ENCODE results near the gene MYL9. TPM values are rescaled to one million over a fixed set of nuclear protein-coding genes. Genes with fewer than 3 reads are reported as not detected.
"Not testable (repeated sequence)": the region's sequence is repeated elsewhere in the genome, so short reads cannot be mapped to it uniquely, and the experiment has no call there.

Gene MYL9
- total RNA-seq, 1 donor from 2014 or later, result 1,967 TPM

DNA sequence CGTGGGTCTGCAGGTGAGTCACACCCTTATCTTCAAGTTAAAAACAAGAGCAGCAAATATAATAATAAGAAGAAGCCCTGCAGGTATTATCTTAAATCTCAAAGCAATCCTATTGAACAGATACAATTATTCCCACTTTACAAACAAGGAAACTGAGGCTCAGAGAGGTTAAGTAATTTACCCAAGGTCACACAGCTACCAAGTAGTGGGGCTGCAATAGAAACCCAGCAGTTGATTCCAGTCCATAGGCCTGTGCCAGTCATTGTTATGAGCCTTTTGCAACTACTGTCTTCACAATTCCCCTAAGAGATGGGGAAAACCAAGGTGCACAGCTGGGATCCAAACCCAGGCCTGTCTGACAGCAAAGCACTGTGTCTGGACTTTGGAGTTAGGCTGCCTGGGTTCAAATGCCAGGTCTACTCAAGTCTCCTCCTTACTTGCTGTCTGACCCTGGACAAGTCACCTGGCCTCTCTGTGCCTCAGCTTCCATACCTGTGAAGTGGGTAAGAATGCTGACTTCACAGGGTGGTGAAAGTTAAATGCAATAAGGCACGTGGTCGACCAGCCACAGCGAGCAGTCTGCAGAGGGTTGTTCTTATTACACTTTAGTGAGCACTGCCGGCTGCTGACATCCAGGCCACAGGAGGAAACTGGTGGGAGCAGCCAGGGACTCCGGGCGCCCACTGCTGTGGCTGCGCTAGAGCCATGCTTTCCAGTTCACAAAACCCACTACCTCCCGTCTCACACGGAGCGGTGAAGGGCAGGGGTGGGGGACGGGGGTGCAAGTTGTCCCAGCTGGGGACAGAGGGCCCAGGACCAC lies 6.1 kb downstream of the MYL9 start:
- ATAC-seq (no peak), DNase-seq (no peak)
- intact Hi-C loops (cut with micrococcal nuclease), result no loop called here

DNA sequence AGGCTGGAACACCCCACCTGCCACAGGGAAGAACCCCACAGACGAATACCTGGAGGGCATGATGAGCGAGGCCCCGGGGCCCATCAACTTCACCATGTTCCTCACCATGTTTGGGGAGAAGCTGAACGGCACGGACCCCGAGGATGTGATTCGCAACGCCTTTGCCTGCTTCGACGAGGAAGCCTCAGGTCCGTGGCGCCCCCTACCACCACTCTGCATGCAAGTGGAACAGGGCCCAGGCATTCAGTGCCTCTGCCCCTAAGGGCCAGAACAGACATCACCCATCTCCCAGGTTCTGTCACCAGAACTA lies 6.6 kb downstream of the MYL9 start:
- intact Hi-C loops (cut with micrococcal nuclease), result no loop called here
- DNase-seq (peak; percentile 40), ATAC-seq (no peak)

DNA sequence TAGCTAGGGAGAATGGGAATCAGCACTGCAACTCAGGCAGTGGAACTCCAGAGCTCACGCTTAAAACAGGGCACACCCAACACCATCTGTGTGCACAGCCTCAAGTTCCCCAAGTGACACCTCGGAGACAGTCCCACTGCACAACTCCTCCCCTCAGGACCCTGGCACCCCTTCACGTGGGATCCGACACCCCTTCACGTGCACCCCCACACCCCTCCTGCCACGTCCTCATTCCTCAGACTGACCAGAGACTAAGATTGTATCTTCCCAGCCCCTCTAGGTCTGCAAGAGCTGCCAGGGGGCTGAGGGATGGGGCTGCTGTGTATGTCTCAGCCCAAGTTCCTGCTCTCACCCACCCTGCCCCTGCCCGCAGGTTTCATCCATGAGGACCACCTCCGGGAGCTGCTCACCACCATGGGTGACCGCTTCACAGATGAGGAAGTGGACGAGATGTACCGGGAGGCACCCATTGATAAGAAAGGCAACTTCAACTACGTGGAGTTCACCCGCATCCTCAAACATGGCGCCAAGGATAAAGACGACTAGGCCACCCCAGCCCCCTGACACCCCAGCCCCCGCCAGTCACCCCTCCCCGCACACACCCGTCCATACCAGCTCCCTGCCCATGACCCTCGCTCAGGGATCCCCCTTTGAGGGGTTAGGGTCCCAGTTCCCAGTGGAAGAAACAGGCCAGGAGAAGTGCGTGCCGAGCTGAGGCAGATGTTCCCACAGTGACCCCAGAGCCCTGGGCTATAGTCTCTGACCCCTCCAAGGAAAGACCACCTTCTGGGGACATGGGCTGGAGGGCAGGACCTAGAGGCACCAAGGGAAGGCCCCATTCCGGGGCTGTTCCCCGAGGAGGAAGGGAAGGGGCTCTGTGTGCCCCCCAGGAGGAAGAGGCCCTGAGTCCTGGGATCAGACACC lies 7.6 kb downstream of the MYL9 start:
- ATAC-seq (no peak), DNase-seq (no peak)
- intact Hi-C loops (cut with micrococcal nuclease), result no loop called here

DNA sequence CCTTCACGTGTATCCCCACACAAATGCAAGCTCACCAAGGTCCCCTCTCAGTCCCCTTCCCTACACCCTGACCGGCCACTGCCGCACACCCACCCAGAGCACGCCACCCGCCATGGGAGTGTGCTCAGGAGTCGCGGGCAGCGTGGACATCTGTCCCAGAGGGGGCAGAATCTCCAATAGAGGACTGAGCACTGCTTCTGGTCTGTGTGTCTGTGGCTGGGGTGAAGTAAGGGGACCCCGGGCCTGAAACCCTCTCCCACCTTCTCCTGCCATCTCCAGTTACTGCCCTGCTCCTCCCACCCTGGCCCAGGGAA lies 8.3 kb downstream of the MYL9 start:
- intact Hi-C loops (cut with micrococcal nuclease), result no loop called here
- peak; percentile 28 for ATAC-seq
- no peak for DNase-seq

DNA sequence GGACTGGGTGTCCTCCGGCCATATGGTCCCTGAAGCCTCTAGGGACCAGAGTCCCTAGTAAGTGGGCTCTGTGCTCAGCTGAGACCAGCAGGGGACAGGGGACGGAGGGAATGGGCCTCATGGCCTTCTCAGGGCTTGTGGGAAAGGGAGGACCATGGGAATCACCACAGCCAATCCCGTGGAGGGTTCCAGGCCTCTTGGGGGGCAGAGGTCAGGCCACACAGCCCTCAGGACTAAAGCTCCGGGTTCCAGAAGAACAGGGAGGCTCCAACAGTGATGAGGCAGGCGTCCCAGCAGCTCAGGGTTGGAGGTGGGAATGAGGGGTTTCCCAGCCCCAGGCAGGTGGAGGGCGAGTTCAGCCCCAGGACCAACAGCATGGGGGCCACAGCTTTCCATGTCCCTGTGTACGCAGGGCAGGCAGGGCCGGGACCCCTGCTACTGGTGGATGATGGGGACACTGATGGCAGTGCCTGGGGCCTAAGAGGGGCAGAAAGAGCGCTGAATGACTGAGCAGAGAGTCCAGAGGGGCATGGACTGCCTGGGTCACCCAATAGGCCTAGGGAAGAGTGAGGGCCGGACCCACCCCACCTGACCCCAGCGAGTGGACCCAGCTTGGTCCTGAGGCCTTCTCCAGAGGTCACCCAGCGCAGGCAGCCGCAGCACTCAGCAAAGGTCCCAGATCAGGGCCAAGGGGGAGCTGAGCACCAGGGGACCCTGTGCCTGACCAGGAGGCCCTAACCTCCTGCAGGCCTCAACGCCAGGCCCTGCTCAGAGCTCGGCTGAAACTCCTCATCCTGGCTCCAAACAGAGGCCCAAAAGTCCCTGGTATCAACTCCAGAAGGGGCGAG lies 8.8 kb downstream of the MYL9 start:
- peak; percentile 52 for ATAC-seq
- intact Hi-C loops (cut with micrococcal nuclease), result no loop called here
- peak; percentile 51 for DNase-seq

DNA sequence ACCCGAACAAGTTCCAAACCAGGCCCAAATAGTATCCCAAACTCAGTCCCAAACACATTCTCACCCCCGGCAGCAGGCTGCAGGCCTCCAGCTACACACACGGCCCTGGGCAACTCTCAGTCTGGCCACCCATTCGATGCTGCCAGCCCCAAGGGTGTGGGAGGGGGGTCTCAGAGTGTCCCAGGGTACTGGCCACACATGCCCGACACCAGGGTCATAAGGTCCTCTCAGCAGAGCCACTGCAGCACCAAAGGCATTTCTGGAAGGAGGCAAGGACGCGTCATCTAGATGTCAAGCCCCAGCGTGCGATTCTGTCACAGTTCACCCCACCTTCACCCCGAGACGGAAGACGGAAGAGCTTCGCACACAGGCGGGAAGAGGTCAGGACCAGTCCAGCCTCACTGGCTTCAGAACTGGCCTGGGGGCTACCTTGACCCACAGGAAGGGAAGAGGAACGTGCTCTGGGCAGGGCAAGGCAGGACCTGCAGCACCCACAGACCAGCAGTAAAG lies 9.5 kb downstream of the MYL9 start:
- ATAC-seq (peak; percentile 46), DNase-seq (peak; percentile 37)
- intact Hi-C loops (cut with micrococcal nuclease), result no loop called here

DNA sequence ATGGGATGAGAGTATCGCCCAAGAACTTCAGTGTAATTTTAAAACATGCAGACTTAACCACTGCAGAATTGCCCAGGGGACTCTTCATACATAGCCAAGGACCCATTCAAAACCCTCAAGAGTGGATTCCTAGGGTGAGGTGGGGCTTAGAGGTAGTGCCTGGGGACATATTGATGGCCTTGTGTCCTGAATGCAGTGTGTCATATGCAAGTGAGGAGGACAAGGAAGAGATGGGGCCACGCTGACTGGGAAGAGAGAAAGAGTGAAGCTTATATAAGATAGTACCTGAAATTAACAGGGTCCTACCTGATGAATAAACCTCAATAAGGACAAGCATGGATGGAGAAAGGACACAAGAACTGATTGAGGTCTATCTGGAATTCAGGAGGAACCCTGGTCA lies 13.9 kb downstream of the MYL9 start:
- ATAC-seq (no peak), DNase-seq (no peak)
- intact Hi-C loops (cut with micrococcal nuclease), result no loop called here

DNA sequence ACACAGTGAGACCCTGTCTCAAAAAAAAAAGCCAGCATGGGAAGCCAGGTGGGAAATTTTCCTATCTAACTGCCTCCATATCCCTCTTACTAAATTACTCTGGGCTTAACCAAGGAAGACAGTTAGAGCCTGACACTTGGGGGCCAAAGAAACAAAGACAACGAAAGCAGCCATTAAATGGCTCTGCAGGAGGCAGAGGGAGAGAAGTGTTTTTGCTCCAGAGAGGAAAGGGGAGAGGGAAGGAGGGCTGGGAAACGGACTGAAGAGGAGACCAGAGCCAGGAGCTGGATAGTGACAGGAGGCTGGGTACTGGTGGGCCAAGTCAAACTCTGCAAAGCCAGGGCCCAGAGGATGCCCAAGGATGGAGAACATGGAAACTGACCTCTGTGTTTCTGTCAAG lies 21.4 kb downstream of the MYL9 start:
- ATAC-seq (no peak), DNase-seq (no peak)
- intact Hi-C loops (cut with micrococcal nuclease), result no loop called here

DNA sequence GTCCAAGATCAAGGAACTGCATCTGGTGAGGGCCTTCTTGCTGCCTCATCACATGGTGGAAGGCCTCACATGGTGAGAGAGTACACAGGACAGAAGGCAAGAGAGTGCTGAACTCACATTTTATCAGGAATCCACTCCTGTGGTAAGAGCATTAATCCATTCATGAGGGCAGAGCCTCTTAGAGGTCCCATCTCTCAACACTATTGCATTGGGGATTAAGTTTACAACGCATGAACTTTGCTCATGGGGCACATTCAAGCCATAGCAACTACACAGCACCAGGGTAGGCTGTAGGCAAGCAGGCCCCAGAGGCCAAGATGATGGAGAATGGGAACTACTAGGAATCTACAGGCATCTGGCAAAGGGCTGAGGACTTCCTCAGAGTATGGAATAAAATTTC lies 22.1 kb downstream of the MYL9 start:
- intact Hi-C loops (cut with micrococcal nuclease), result no loop called here
- no peak for ATAC-seq
- DNase-seq, result no peak

DNA sequence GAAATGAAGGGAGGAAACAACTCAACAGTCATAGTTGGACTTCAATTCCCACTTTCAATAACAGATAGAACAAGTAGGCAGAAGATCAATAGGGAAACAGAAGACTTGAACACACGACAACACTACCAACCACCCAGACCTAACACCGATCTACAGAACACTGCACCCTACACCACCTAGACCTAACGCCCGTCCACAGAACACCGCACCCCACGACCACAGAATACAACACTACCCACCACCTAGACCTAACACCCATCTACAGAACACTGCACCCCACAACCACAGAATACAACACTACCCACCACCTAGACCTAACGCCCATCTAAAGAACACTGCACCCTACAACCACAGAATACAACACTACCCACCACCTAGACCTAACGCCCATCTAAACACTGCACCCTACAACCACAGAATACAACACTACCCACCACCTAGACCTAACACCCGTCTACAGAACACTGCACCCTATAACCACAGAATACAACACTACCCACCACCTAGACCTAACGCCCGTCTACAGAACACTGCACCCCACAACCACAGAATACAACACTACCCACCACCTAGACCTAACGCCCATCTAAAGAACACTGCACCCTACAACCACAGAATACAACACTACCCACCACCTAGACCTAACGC lies 22.9 kb downstream of the MYL9 start:
- DNase-seq; intact Hi-C loops (cut with micrococcal nuclease); ATAC-seq: not testable (repeated sequence)

DNA sequence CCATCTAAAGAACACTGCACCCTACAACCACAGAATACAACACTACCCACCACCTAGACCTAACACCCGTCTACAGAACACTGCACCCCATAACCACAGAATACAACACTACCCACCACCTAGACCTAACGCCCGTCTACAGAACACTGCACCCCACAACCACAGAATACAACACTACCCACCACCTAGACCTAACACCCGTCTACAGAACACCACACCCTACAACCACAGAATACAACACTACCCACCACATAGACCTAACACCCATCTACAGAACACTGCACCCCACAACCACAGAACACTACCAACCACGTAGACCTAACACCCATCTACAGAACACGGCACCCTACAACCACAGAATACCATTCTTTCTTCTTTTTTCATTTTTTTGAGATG lies 23.4 kb downstream of the MYL9 start:
- DNase-seq; ATAC-seq; intact Hi-C loops (cut with micrococcal nuclease): not testable (repeated sequence)

DNA sequence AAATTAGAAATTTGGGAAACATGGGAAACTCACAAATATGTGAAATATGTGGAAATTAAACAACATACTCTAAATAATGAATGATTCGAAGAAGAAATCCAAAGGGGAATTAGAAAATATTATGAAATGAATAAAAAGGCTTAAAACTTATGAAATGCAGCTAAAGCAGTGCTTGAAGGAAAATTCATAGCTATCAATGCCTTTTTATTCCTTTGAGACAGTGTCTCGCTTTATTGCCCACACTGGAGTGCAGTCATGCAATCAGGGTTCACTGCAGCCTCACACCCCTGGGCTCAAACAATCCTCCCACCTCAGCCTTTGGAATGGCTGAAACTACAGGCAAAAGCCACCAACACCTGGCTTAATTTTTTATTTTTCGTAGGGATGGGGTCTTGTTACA lies 24.2 kb downstream of the MYL9 start:
- intact Hi-C loops (cut with micrococcal nuclease), result no loop called here
- ATAC-seq (no peak), DNase-seq (no peak)

DNA sequence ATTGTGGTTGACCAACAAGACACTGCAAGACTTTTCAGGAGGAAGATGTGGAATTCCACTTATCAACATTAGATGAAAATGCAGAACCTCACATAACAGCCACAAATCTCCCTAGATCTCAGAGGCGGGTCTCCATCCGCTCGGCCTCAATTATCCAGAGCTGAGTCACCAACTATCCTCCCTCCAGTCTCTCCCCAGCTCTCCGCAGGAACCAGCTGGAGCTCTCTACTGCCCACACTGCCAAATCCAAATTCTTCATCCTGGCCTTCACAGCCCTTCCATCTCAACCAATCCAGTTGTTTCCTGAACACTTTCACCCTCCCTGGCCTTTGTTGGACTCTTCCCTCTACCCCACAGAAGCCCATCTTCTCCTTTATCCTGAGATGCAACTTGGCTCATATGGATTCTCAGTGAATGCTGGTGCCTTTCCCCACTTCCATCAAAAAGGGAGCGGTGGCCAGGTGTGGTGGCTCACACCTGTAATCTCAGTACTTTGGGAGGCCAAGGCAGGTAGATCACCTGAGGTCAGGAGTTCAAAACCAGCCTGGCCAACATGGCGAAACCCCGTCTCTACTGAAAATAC lies 28.6 kb downstream of the MYL9 start:
- no peak for ATAC-seq
- intact Hi-C loops (cut with micrococcal nuclease), result no loop called here
- DNase-seq, result no peak

DNA sequence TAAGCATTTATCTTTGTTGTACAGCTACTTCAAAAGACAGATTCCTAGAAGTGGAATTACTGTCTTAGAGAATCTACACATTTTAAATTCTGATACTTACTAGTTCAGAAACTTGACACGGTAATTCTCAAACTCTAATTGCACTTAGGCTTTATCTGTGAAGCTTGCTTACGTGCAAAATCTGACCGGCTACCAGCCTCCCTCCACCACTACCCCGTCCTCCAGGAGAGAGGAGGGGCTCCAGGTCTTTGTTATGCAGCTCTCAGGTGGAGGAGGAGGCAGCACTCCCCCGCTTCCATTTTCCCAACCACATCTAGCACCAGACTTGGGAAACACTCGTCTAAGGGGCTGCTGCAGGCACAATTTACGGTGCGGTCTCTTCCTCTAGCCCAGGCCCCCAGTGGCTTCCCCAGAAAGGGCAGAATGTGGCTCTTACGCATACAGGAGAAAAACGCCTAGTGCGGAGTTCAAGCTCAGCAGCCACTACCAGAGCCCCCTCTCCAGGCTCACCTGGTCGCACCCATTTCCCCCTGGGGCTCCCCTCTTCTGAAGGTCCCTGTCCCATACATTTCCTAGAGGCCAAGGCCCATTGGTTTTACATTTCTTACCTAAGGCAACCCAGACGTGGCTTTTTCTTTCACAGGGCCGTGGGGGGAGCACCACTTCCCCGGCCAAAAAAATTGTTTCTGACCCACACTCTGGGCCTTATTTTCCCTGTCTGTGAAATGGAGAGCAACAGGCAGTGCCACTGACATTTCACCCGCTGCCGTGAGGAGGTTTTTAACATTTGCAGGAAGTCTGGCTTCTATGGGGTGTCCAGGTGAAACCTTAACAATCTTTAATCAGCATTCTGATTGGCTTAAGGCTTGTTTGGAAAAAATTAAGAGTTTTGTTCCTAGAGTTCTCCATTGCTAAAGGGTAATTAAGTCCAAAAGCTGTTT lies 30.5 kb downstream of the MYL9 start:
- ATAC-seq (no peak), DNase-seq (no peak)
- intact Hi-C loops (cut with micrococcal nuclease), result no loop called here

DNA sequence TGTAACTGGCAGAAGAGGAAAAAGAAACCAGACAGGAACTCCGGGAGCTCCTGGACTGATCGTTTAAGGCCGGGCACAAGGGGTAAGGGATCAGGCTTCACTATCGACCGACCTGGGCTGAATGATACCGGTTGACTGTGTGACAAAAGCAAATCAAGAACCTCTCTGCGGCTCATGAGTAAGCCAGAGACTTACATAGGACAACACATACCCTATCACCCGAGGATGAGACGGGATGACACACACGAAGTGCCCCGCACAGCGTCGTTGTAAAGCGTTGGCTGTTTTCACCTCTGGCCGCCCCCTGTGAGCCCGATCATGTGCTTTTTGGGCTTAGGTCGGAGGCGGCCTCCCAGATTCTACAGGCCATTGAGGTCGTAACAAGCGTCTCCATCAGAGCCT lies 31.4 kb downstream of the MYL9 start:
- peak; percentile 46 for DNase-seq
- intact Hi-C loops (cut with micrococcal nuclease), result no loop called here
- ATAC-seq, result peak; percentile 2

DNA sequence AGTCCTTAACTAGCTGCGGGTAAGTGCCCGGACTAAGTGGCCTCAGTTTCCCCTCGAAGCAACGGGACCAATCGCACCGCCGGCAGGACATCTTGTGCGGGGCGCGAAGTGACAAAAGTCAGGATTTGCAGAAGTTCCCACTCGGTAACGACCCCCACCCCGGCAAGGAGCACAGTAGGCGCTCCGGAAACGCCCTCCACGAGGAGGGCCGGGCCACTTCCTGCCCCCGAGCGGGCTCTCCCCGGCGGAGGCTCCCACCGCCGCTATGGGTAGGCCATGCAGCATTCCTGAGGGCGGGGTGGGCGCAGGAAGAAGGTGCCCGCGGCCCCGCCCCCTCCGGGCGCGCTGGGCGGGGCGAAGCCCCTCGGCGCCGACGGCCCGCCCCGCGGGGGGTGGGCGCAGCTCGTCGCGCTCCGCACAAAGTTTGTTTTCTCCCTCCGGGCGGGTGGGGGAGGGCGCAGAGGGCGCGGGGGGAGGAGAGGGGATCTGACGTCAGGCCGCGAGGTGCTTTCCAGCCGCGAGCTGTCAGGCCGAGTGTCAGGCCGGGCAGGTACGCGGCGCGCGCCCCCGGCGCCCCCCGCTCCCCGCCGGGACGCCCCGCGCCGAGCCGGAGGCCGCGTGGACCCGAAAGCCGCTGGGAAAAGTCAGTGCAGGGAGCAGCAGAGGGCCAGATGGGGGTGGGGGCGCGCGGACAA lies 31.9 kb downstream of the MYL9 start, which contains the start of gene TGIF2:
Gene TGIF2, plus strand, starts transcription at position 495 of the 695 bp plus-strand sequence. CDS start 5,178 bp downstream, outside the sequence.
- ATAC-seq (peak; percentile 89), DNase-seq (peak; percentile 90)
- intact Hi-C loops (cut with micrococcal nuclease), result no loop called here

DNA sequence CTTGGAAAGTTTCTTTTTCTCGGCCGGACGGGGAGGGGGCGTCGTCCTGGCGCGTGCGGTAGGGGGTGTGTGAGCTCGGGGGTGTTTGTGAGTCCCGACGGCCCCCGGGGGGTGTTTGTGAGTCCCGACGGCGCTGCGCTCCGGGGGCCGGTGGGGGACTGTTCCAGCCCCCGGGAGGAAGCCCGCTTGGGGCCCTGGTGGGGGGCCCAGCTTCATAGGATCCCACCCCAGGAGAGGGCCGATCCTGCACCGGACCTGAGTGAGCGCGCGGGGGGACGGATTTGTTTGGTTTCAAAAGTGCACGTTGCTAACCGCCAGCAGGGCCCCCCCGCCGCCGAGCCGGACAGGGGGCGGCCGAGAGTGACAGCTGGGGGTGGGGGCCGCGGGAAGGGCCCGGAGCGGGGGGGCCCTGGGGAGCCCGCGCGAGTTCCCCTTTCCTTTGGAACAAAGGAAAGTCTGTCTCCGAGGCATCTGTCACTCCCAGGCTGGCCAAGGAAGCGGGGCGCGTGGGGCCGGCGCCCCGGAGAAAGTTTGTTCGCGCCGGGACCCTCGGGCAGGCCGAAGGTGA lies 32.6 kb downstream of the MYL9 start:
- DNase-seq (peak; percentile 62), ATAC-seq (peak; percentile 26)
- intact Hi-C loops (cut with micrococcal nuclease), result no loop called here

Data from left ventricle myocardium superior (tissue), 1 donor.